WTC11 (cell line): ENCODE data around the gene DDX39B. TPM values are rescaled to one million over a fixed set of nuclear protein-coding genes. Genes with fewer than 3 reads are reported as not detected.
A peak's percentile ranks its signal among the peaks of the same experiment; 100 is the strongest.

Source experiments
- ATAC-seq: fragments of 200-7000 bp; cut with Tn5 transposase; 2 replicates; pipeline ENCODE4 v1.10.0; 2021; ENCODE audit warnings: mild to moderate bottlenecking, moderate library complexity
- CTCF ChIA-PET: fragments of 300-600 bp; sonication (Branson Sonifier 250); formaldehyde crosslinking; loops from one replicate; lab custom pipeline; 2021; ENCODE audit warnings: antibody characterized with exemption; lab: Charles Lee
- POLR2A ChIA-PET: fragments of 350-600 bp; sonication (Branson Sonifier 250); formaldehyde crosslinking; loops from one replicate; lab custom pipeline; 2021; ENCODE audit warnings: antibody characterized with exemption; lab: Charles Lee
- DNase-seq: peaks from one replicate; pipeline ENCODE4 v3.0.0; 2021; ENCODE audit warnings: low spot score
- H3K27ac Mint-ChIP-seq: 2 replicates; pipeline ENCODE4 v1.8.0; 2021; ENCODE audit warnings: mixed read lengths
- H3K27me3 Mint-ChIP-seq: 2 replicates; pipeline ENCODE4 v1.8.0; 2021; ENCODE audit warnings: low read depth, mild to moderate bottlenecking, moderate library complexity, mixed read lengths
- H3K36me3 Mint-ChIP-seq: 2 replicates; pipeline ENCODE4 v1.8.0; 2021; ENCODE audit warnings: mixed read lengths
- H3K4me1 Mint-ChIP-seq: 2 replicates; pipeline ENCODE4 v1.8.0; 2022; ENCODE audit warnings: mixed read lengths
- H3K4me3 Mint-ChIP-seq: 2 replicates; pipeline ENCODE4 v1.8.0; 2021; ENCODE audit warnings: mild to moderate bottlenecking, moderate library complexity, mixed read lengths
- H3K9me3 Mint-ChIP-seq: 2 replicates; pipeline ENCODE4 v1.8.0; 2021; ENCODE audit warnings: mixed read lengths
- ATF6 ChIP-seq: sonication (generic); formaldehyde crosslinking; IDR thresholded peaks from 2 replicates; pipeline ENCODE4 v1.8.1; 2023; ENCODE audit warnings: mild to moderate bottlenecking, missing genetic modification reagents
- CREB1 ChIP-seq: sonication (generic); formaldehyde crosslinking; IDR thresholded peaks from 2 replicates; pipeline ENCODE4 v1.8.0; 2023; ENCODE audit warnings: mild to moderate bottlenecking, missing genetic modification reagents
- CREM ChIP-seq: sonication (generic); formaldehyde crosslinking; IDR thresholded peaks from 2 replicates; pipeline ENCODE4 v1.8.1; 2022; ENCODE audit warnings: mild to moderate bottlenecking, missing genetic modification reagents, moderate library complexity
- E2F4 ChIP-seq: sonication (generic); formaldehyde crosslinking; IDR thresholded peaks from 2 replicates; pipeline ENCODE4 v1.8.1; 2022; ENCODE audit warnings: low read depth, mild to moderate bottlenecking, moderate library complexity, missing genetic modification reagents, borderline replicate concordance
- FOXP1 ChIP-seq: sonication (generic); formaldehyde crosslinking; IDR thresholded peaks from 2 replicates; pipeline ENCODE4 v1.8.0; 2022; ENCODE audit warnings: missing genetic modification reagents, mild to moderate bottlenecking, moderate library complexity, borderline replicate concordance
- GRHL2 ChIP-seq: fragments of 250-450 bp; sonication (Bioruptor Pico); IDR thresholded peaks from 2 replicates; pipeline ENCODE4 v1.8.0; 2022; ENCODE audit warnings: mild to moderate bottlenecking, moderate library complexity; ENCODE audit not compliant: insufficient replicate concordance, severe bottlenecking
- IRF1 ChIP-seq: sonication (generic); formaldehyde crosslinking; IDR thresholded peaks from 2 replicates; pipeline ENCODE4 v1.8.0; 2023; ENCODE audit warnings: missing genetic modification reagents
- JUN ChIP-seq: sonication (generic); formaldehyde crosslinking; IDR thresholded peaks from 2 replicates; pipeline ENCODE4 v1.8.0; 2023; ENCODE audit warnings: mild to moderate bottlenecking, missing genetic modification reagents
- NR3C1 ChIP-seq: sonication (generic); formaldehyde crosslinking; conservative IDR thresholded peaks from 2 replicates; pipeline ENCODE4 v1.8.1; 2023; ENCODE audit warnings: low read depth, mild to moderate bottlenecking, missing genetic modification reagents
- SOX15 ChIP-seq: fragments of 250-450 bp; sonication (Bioruptor Pico); IDR thresholded peaks from 2 replicates; pipeline ENCODE4 v1.9.0; 2021; ENCODE audit warnings: mild to moderate bottlenecking
- TCF7 ChIP-seq: sonication (generic); formaldehyde crosslinking; IDR thresholded peaks from 2 replicates; pipeline ENCODE4 v1.8.0; 2022; ENCODE audit warnings: mild to moderate bottlenecking, low read depth, missing genetic modification reagents, moderate library complexity
- ZMAT4 ChIP-seq: fragments of 250-450 bp; sonication (Bioruptor Pico); IDR thresholded peaks from 2 replicates; pipeline ENCODE4 v1.9.0; 2021; ENCODE audit warnings: mild to moderate bottlenecking
- ZNF425 ChIP-seq: fragments of 250-450 bp; sonication (Bioruptor Pico); conservative IDR thresholded peaks from 2 replicates; pipeline ENCODE4 v1.9.0; 2021; ENCODE audit warnings: mild to moderate bottlenecking
- total RNA-seq: library from RNA; stranded (reverse); gene quantifications from 3 replicates; pipeline ENCODE4 v1.2.3, GENCODE V29; 2021
- TF ChIP-seq, protein P1 (sequence below): sonication (generic); formaldehyde crosslinking; IDR thresholded peaks from 2 replicates; pipeline ENCODE4 v1.8.0; 2022; ENCODE audit warnings: missing genetic modification reagents
- TF ChIP-seq, protein P2 (sequence below): fragments of 250-450 bp; sonication (Bioruptor Pico); IDR thresholded peaks from 2 replicates; pipeline ENCODE4 v1.8.0; 2021; ENCODE audit warnings: mild to moderate bottlenecking
- TF ChIP-seq, protein P3 (sequence below): sonication (generic); formaldehyde crosslinking; IDR thresholded peaks from 2 replicates; pipeline ENCODE4 v1.8.1; 2023; ENCODE audit warnings: mild to moderate bottlenecking, missing genetic modification reagents

Gene DDX39B
- total RNA-seq, 1 experiment from 2014 or later = 712 TPM

- H3K36me3 Mint-ChIP-seq = peaks cover 15% of the 10 kb centered on the region
- ChIA-PET CTCF (interaction anchor here (0.9 kb wide), 1 partner anchor 10 kb away, joined by 3 read pairs; no protein-coding TSS in a partner anchor), POLR2A (no interaction called here)
- DNase-seq (no peak), ATAC-seq (no peak)
- no peaks in the 10 kb centered on the region; the same call in 1 of the 2 replicates for H3K27me3 Mint-ChIP-seq
- H3K9me3 Mint-ChIP-seq = no peaks in the 10 kb centered on the region
- TF ChIP-seq ATF6 = no peak
- no peak for TF ChIP-seq E2F4 (CRISPR knock-in tag)
- no peak for TF ChIP-seq IRF1 (CRISPR knock-in tag)
- no peak for TF ChIP-seq NR3C1 (CRISPR knock-in tag)
- no peak for TF ChIP-seq CREM (CRISPR knock-in tag)
- TF ChIP-seq, protein P1, sequence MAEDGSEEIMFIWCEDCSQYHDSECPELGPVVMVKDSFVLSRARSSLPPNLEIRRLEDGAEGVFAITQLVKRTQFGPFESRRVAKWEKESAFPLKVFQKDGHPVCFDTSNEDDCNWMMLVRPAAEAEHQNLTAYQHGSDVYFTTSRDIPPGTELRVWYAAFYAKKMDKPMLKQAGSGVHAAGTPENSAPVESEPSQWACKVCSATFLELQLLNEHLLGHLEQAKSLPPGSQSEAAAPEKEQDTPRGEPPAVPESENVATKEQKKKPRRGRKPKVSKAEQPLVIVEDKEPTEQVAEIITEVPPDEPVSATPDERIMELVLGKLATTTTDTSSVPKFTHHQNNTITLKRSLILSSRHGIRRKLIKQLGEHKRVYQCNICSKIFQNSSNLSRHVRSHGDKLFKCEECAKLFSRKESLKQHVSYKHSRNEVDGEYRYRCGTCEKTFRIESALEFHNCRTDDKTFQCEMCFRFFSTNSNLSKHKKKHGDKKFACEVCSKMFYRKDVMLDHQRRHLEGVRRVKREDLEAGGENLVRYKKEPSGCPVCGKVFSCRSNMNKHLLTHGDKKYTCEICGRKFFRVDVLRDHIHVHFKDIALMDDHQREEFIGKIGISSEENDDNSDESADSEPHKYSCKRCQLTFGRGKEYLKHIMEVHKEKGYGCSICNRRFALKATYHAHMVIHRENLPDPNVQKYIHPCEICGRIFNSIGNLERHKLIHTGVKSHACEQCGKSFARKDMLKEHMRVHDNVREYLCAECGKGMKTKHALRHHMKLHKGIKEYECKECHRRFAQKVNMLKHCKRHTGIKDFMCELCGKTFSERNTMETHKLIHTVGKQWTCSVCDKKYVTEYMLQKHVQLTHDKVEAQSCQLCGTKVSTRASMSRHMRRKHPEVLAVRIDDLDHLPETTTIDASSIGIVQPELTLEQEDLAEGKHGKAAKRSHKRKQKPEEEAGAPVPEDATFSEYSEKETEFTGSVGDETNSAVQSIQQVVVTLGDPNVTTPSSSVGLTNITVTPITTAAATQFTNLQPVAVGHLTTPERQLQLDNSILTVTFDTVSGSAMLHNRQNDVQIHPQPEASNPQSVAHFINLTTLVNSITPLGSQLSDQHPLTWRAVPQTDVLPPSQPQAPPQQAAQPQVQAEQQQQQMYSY = no peak
- TF ChIP-seq, protein P2, sequence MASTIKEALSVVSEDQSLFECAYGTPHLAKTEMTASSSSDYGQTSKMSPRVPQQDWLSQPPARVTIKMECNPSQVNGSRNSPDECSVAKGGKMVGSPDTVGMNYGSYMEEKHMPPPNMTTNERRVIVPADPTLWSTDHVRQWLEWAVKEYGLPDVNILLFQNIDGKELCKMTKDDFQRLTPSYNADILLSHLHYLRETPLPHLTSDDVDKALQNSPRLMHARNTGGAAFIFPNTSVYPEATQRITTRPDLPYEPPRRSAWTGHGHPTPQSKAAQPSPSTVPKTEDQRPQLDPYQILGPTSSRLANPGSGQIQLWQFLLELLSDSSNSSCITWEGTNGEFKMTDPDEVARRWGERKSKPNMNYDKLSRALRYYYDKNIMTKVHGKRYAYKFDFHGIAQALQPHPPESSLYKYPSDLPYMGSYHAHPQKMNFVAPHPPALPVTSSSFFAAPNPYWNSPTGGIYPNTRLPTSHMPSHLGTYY (CRISPR knock-in tag) = no peak
- no peak for TF ChIP-seq CREB1 (CRISPR knock-in tag)
- H3K27ac Mint-ChIP-seq = peak overlapping the region; percentile 32; the same call in 1 of the 2 replicates
- H3K4me3 Mint-ChIP-seq = no peak overlapping the region
- H3K4me1 Mint-ChIP-seq = peaks cover 9% of the 10 kb centered on the region
Observed at GRCh38 chr6:31560697-31561058, 18.9 kb upstream of the DDX39B start.

DNA sequence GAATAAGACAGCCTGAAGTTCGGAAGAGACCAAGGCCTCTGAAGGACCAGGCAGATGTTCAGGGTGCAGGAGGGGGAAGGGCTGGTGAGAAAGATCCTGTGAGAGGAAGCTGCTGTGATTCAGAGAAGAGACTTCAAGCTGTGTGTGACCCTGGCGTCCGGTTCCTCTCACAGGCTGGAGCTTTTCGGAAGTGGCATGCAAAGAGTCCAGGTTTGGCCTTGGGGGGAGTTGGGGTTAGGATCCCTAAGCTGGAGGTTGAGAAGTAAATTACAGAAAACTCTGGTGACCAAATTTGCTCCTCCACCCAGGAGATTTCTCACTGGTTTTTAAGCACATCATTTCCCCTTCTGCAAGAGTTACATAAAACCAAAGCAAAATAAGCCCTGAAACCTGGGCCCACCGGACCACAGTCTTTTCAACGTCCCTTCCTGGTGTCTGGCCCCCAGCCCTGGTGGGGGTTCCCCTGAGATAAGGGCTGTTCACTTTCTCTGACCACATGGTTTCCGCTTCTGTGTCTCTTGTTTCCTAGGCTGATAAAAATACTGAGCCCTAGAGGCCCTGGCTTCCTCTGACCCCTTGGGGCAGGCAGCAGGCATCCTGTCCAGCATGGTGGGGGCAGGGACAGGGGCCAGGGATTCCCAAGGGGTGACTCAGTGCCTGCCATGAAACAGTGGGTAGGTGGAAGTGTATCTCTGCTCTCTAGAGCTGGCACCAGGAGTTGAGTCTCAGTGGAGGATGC lies 18.3 kb upstream of the DDX39B start:
- peaks cover 15% of the 10 kb centered on the region for H3K36me3 Mint-ChIP-seq
- ChIA-PET POLR2A (interaction anchor here (1.6 kb wide), 1 partner anchor 19 kb away, joined by 4 read pairs; the partner anchor contains the start of gene DDX39B), CTCF (interaction anchor here (0.6 to 1.0 kb wide), 3 partner anchors 9 to 32 kb away, joined by 3 to 4 read pairs (median 3); no protein-coding TSS in a partner anchor)
- peaks cover 9% of the 10 kb centered on the region for H3K4me1 Mint-ChIP-seq
- H3K27me3 Mint-ChIP-seq = no peaks in the 10 kb centered on the region; the same call in 1 of the 2 replicates
- H3K9me3 Mint-ChIP-seq = no peaks in the 10 kb centered on the region
- H3K4me3 Mint-ChIP-seq = no peak overlapping the region
- H3K27ac Mint-ChIP-seq = peak overlapping the region; percentile 37; the same call in 1 of the 2 replicates
- TF ChIP-seq TCF7 (CRISPR knock-in tag) (no peak), FOXP1 (CRISPR knock-in tag) (no peak), GRHL2 (no peak), ZNF425 (CRISPR knock-in tag) (no peak), JUN (CRISPR knock-in tag) (no peak), ZMAT4 (CRISPR knock-in tag) (no peak), SOX15 (CRISPR knock-in tag) (no peak)
- TF ChIP-seq, protein P3, sequence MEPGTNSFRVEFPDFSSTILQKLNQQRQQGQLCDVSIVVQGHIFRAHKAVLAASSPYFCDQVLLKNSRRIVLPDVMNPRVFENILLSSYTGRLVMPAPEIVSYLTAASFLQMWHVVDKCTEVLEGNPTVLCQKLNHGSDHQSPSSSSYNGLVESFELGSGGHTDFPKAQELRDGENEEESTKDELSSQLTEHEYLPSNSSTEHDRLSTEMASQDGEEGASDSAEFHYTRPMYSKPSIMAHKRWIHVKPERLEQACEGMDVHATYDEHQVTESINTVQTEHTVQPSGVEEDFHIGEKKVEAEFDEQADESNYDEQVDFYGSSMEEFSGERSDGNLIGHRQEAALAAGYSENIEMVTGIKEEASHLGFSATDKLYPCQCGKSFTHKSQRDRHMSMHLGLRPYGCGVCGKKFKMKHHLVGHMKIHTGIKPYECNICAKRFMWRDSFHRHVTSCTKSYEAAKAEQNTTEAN (CRISPR knock-in tag) = no peak
- no peak for DNase-seq
- ATAC-seq = peak; percentile 34; the same call in 1 of the 2 replicates
